Retina (tissue), 1 donor: ENCODE data around the gene HUS1B.
"Not testable (repeated sequence)": the region's sequence is repeated elsewhere in the genome, so short reads cannot be mapped to it uniquely, and the experiment has no call there.

Source experiments
- DNase-seq: peaks from one replicate; pipeline ENCODE4 v3.0.0-alpha.2; 2016

Gene HUS1B

DNA sequence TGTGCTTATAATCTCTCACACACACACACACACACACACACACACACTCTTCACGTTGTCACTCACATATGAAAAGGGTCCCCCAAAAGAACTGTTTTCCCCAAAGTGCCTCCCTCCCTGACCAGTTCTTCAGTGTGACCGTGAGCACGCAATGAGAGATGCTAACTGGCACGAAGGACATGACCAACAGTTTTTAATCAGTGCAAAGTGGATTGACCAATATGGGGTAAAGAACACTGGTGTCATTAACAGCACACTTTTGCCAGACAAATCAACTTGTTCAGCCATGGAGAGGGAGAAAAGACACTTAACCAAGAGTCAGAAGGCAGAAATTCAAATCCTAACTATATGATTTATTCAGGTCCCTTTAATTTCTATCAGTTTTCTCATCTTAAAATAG, 21.0 kb upstream of the HUS1B start:
- DNase-seq = no peak

GRCh38 chr6:674956-675355, 18.1 kb upstream of the HUS1B start:
- DNase-seq = no peak

GRCh38 chr6:674406-674805, 17.5 kb upstream of the HUS1B start:
- DNase-seq = no peak

DNA sequence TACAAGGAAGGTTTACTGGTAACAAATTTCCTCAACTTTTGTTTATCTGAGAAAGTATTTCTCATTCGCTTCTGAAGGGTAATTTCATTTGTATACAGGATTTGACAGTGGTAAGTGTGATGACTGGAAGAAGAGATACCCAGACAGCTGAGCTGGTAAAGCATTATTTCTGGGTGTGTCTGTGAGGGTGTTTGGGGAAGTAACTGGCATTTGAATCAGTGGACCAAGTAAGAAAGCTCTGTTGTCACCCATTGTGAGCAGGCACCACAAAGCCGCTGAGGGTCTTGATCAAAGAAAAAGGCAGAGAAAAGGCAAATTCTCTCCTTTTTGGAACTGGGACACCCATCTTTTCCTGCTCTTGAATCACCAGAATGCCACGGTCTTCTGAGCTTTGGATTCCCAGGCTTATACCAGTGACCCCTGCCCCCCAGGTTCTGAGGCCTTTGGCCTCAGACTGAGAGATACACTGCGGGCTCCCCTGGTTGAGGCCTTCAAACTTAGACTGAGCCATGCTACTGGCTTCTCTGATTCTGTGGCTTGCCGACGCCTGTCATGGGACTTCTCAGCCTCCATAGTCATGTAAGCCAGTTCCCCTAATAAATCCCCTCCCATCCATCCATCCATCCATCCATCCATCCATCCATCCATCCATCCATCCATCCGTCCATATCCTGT, 10.5 kb upstream of the HUS1B start:
- DNase-seq = no peak

DNA sequence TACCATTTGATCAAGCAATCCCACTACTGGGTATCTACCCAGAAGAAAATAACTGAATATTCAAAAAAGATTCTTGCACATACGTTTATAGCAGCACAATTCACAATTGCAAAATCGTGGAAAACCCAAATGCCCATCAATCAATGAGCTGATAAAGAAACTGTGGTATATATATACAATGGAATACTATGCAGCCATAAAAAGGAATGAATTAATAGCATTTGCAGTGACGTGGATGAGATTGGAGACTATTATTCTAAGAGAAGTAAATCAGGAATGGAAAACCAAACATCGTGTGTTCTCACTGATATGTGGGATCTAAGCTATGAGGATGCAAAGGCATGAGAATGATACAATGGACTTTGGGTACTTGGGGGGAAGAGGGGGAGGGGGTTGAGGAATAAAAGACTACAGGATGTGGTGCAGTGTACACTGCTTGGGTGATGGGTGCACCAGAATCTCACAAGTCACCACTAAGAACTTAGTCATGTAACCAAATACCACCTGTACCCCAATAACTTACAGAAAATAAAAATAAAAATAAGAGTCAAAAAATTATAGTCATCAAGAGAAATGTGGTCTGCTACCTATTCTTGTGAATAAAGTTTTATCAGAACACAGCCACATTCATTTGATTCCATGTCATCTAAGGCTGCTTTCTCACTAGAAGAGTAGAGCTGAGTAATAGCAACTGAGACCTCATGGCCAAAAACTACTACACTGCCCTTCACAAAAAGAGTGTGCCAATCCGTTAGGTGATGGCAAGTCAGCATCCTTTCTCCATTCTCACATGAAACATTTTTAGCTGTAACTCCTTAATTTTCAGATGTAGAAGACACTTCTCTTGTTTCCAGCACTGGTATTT, 8.7 kb upstream of the HUS1B start:
- DNase-seq = no peak

- DNase-seq = not testable (repeated sequence)
These were observed 6.9 kb upstream of the HUS1B start for GRCh38 chr6:663788-664187.

DNA sequence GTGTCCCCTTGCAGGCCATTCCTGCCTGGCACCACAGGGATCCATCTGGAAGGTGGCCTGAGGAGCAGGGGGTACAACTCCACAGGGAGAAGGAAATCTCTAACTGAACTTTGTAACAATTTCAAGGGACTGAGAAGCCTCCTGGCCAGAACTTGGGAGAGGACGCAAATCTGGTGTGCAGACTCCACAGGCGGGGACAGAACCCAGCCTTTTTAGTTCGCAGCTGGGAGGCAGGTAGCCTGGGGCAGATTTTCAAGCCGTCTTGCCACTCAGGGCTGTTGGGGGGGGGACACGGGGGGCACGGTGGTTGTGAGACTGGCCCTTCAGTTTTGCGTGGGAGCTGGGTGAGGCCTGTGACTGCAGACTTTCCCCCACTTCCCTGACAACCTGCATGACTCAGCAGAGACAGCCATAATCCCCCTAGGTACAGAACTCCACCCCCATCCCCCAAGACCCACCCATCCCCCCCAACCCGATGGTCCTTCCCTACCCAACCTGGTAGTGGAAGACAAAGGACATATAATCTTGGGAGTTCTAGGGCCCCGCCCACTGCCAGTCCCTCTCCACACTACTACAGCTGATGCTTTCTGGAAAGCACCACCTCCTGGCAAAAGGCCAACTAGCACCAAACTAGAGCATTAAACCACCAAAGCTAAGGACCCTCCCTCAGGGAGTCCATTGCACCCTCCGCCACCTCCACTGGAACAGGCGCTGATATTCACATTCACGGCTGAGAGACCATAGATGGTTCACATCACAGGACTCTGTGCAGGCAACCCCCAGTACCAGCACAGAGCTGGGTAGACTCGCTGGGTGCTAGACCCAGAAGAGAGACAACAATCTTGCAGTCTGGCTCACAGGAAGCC, 3.0 kb upstream of the HUS1B start:
- no peak for DNase-seq

- DNase-seq = no peak
These were observed 1.3 kb upstream of the HUS1B start for GRCh38 chr6:658244-658643.

GRCh38 chr6:657743-658142, 843 bp upstream of the HUS1B start:
- no peak for DNase-seq

GRCh38 chr6:654136-654535, 2.8 kb downstream of the HUS1B start:
- no peak for DNase-seq

GRCh38 chr6:652865-653264, 4.0 kb downstream of the HUS1B start:
- no peak for DNase-seq

- DNase-seq = no peak
These were observed 6.8 kb downstream of the HUS1B start for GRCh38 chr6:650098-650497.

- DNase-seq = no peak
These were observed 14.1 kb downstream of the HUS1B start for GRCh38 chr6:642805-643204.

DNA sequence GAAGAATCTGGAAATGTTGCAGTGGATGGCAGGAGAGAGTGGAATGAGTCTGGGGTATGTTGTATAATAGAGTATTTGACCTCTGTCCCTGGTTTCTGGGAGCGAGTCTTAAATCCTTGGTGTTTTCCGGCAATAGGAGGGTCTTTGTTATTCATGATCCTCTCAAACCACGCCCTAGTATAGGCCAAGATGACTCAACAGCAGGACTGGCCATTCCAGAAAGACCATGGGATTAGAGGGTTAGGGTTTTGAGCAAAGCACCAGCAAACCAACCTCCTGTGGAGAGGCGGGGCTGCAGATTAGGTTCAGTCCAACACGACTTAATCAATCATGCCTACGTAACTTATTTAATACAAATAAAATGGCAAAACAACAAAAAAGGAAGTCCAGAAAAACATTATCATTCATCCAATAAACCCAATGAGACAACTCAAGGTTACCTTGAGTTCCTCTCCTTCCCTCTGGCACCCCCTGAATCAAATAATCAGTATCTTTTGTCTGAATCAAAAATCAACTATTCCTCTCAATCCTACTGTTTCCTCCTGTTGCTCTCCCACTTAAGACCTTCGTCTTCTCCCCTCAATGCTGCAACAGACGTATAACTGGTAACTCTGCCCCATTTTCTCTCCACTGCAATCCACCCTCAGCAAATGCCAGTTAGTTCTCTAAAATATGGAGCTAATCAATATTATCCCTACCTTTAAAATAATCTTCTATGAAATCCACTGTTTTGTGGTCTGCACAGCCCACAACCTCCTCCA, 15.5 kb downstream of the HUS1B start:
- DNase-seq = no peak

- DNase-seq = no peak
These were observed 20.4 kb downstream of the HUS1B start for GRCh38 chr6:636488-636887.

DNA sequence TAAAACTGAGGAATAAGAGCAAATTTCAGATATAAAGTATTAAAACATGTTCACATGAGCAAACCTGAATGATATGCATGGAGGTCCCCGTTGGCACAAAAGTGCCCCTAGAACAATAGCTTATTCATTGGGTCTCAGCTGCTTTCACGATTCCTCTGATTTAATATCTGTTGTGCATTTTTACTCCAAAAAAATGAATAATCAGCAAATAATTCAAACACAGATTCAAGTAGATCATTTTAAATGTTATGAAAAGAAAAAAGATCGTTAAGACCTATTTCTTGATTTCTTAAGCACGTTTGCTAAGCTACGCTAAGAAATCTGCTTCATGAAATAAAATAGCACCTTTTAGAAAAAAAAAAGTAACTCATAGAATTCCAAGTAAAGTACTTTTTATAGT, 21.7 kb downstream of the HUS1B start:
- DNase-seq = no peak

DNA sequence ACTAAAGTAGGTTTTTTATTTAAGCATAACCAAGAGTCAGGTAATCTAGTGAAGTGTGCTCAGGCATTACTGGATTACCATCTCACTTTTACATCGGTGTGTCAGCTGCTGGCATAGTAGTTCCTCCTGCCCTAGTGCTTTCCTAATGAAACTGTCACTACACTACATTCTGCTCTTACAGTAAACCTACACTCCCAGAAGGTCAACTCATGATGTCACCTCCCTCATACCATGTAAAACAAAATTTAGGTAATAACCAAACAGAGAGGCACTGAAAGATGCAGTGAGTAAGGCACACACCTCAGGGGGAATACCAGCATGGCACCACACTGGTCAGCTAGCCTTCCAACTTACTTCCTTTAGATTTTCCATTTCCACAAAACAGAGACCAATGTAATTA, 23.3 kb downstream of the HUS1B start:
- no peak for DNase-seq

- no peak for DNase-seq
These were observed 28.1 kb downstream of the HUS1B start for GRCh38 chr6:628766-629165.

- DNase-seq = no peak
These were observed 30.7 kb downstream of the HUS1B start for GRCh38 chr6:626236-626635.

- DNase-seq = peak; percentile 17
These were observed 31.9 kb downstream of the HUS1B start for GRCh38 chr6:624979-625378.

DNA sequence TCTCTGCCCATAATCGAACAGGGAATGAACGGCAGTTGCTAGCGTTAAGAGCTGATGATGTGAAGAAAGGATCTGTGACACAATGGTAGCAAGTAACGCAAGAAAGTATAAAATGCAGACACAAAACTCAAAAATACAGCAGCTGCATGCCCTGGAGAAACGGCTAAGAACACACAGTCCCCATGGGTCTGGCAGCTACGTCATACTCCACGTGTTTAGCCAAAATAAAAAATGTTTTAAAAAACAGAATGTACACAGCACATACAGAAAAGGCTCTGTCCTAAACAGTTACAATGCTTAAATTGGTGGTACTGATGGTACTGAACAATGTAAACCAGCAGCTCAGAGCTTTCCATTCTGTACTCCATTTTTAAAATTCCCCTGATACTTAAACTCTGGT, 34.4 kb downstream of the HUS1B start:
- no peak for DNase-seq

DNA sequence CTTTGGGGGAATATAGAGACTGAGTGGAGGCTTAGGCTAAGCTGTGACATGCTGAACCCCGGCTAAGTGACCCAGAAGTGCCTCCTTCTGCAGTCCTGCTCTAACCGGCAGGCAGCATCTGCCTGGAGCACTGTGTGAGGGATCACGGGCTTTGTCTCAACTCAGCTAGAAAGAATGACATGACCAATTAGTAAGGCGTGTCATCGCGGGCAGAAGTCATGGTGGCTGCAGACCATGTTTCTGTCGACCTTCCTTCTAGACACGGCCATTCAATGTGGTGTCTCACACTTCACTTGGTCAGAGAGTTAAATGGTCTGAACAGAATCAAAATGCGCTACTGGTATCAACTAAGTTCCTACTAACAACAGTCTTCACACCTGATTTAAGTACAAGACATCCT, 35.0 kb downstream of the HUS1B start:
- peak; percentile 25 for DNase-seq

DNA sequence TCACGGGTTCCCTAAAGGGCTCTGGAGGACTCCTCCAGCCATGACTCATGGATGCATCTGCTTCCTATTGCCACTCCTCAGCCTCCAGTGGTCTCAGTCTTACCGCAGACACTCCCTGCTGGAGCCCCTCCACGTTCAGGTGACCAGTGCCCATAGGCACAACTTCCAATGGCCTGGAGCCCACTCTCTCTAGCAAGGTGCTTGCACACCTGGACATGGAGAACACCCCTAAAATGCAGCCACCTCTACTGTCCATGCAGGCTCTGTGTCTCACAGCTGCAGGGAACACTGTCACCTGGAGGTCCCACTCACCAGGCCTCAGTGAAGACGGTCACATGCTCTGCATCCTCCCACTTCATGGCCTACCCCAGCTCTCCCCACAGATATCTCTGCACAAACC, 36.0 kb downstream of the HUS1B start:
- no peak for DNase-seq
